ENCODE measurements around the gene NHLH1. TPM values are rescaled to one million over a fixed set of nuclear protein-coding genes. Genes with fewer than 3 reads are reported as not detected.

NHLH1 gene
- 0.38 to 0.74 TPM (median 0.39 TPM) in 5 replicates for total RNA-seq (2022; extraction: Qiagen RNA extraction)

GRCh38 chr1:160366731-160367515 is at the start of gene NHLH1:
NHLH1 (plus strand) TSS chr1:160367071; CDS start chr1:160370732, 3,661 bp downstream.

GRCh38 chr1:160342953-160343869 is 23.7 kb upstream of the NHLH1 start, which contains the start of the genes COPA and NCSTN:
COPA (minus strand) TSS chr1:160343250; CDS start chr1:160343170, 80 bp downstream.
NCSTN (plus strand) TSS chr1:160343383; CDS start chr1:160343397, 14 bp downstream.

GRCh38 chr1:160400223-160400645 is 33.4 kb downstream of the NHLH1 start, which contains the start of gene VANGL2:
VANGL2 (plus strand) TSS chr1:160400564; CDS start chr1:160415838, 15,274 bp downstream.

Other genes starting within 250 kb of the NHLH1 start
- gene ATP1A4, start 215.5 kb upstream of the NHLH1 start, total RNA-seq (2022; extraction: Qiagen RNA extraction), result not detected in 5 replicates
- gene CASQ1, start 176.5 kb upstream of the NHLH1 start, total RNA-seq (2022; extraction: Qiagen RNA extraction), result not detected in 5 replicates
- 177 to 215 TPM (median 186 TPM) in 5 replicates for gene PEA15, start 161.7 kb upstream of the NHLH1 start, total RNA-seq (2022; extraction: Qiagen RNA extraction)
- gene DCAF8, start 104.5 kb upstream of the NHLH1 start, total RNA-seq (2022; extraction: Qiagen RNA extraction), result 40.5 to 56.2 TPM (median 51.8 TPM) in 5 replicates
- 20.8 to 27.6 TPM (median 24.2 TPM) in 5 replicates for gene PEX19, start 81.9 kb upstream of the NHLH1 start, total RNA-seq (2022; extraction: Qiagen RNA extraction)
- 74.1 to 94.3 TPM (median 86.1 TPM) in 5 replicates for gene COPA, start 23.8 kb upstream of the NHLH1 start, total RNA-seq (2022; extraction: Qiagen RNA extraction)
- gene NCSTN, start 23.7 kb upstream of the NHLH1 start, total RNA-seq (2022; extraction: Qiagen RNA extraction), result 38.1 to 48.5 TPM (median 46.2 TPM) in 5 replicates
- gene VANGL2, start 33.5 kb downstream of the NHLH1 start, total RNA-seq (2022; extraction: Qiagen RNA extraction), result 0.57 to 0.82 TPM (median 0.79 TPM) in 5 replicates
- gene SLAMF6, start 156.2 kb downstream of the NHLH1 start, total RNA-seq (2022; extraction: Qiagen RNA extraction), result not detected in 5 replicates
- gene CD84, start 212.4 kb downstream of the NHLH1 start, total RNA-seq (2022; extraction: Qiagen RNA extraction), result not detected in 5 replicates

All from A549 treated with Mapracorat at 1 μM for 4 hours (cell line).